ENCODE measurements around the gene TNFAIP8.
"Not testable (repeated sequence)": the region's sequence is repeated elsewhere in the genome, so short reads cannot be mapped to it uniquely, and the experiment has no call there.

The TNFAIP8 gene

DNA sequence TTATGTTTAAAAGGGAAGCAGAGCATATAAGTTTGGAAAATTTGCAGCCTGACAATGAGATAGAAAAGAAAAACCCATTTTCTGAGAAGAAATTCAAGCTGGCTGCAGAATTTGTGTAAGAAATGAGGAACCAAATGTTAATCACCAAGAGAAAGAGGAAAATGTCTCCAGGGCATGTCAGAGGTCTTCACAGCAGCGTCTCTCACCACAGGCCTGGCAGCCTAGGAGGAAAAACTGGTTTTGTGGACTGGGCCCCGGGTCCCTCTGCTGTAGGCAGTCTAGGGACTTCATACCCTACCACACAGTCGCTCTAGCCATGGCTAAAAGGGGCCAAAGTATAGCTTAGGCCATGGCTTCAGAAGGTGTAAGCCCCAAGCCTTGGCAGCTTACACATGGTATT, 64.3 kb downstream of the TNFAIP8 start:
- Histone ChIP-seq H2AFZ (ENCODE audit: low read depth, low read length) (no peak overlapping the region), H3K27ac (ENCODE audit: low read length) (peak overlapping the region; percentile 49), H3K9me3 (ENCODE audit: insufficient read depth, low read length) (no peaks in the 10 kb centered on the region)

DNA sequence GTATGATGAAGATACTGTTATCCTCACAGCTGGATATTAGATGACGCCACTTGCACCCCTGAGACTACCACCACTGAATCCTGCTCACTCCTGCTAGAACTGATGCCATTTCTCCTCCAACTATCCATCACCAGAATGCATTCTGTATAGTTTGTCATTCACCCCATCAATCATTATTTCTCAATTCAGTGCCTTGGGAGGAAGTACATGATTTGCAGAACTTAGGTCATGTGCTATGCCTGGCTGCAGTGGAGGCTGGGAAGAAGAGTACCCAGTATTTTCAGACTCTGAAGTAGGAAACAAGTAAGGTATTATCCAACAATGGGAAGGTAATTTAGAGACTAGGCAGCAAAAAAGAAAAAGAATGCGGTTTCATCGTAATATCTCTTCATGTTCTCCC, 70.2 kb downstream of the TNFAIP8 start:
- H3K4me2 ChIP-seq (ENCODE audit: low read length), result no peak overlapping the region
- H3K79me2 ChIP-seq (ENCODE audit: low read length), result no peaks in the 10 kb centered on the region
- no peaks in the 10 kb centered on the region for H4K20me1 ChIP-seq (ENCODE audit: insufficient read depth, low read length)
- no peak overlapping the region for H3K9ac ChIP-seq (ENCODE audit: low read length)
- no peaks in the 10 kb centered on the region for H3K27me3 ChIP-seq (ENCODE audit: low read depth, low read length)
- no peak overlapping the region for H3K4me3 ChIP-seq (ENCODE audit: low read length)
- no peaks in the 10 kb centered on the region for H3K36me3 ChIP-seq (replicated peaks; ENCODE audit: low read depth, low read length)
- H3K9me3 ChIP-seq (ENCODE audit: insufficient read depth, low read length), result no peaks in the 10 kb centered on the region
- no peak overlapping the region for H2AFZ ChIP-seq (ENCODE audit: low read depth, low read length)
- no peak for TF ChIP-seq EZH2phosphoT487 (IDR thresholded peaks at IDR 0.05; ENCODE audit: low read depth)
- TF ChIP-seq, protein P1, sequence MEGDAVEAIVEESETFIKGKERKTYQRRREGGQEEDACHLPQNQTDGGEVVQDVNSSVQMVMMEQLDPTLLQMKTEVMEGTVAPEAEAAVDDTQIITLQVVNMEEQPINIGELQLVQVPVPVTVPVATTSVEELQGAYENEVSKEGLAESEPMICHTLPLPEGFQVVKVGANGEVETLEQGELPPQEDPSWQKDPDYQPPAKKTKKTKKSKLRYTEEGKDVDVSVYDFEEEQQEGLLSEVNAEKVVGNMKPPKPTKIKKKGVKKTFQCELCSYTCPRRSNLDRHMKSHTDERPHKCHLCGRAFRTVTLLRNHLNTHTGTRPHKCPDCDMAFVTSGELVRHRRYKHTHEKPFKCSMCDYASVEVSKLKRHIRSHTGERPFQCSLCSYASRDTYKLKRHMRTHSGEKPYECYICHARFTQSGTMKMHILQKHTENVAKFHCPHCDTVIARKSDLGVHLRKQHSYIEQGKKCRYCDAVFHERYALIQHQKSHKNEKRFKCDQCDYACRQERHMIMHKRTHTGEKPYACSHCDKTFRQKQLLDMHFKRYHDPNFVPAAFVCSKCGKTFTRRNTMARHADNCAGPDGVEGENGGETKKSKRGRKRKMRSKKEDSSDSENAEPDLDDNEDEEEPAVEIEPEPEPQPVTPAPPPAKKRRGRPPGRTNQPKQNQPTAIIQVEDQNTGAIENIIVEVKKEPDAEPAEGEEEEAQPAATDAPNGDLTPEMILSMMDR (IDR thresholded peaks at IDR 0.05; ENCODE audit: low read depth, low read length), result no peak
- H3K4me1 ChIP-seq (ENCODE audit: low read length), result no peaks in the 10 kb centered on the region
- no peak overlapping the region for H3K27ac ChIP-seq (ENCODE audit: low read length)

More for the DNA sequence above, 64.3 kb downstream of the TNFAIP8 start:
- Histone ChIP-seq H3K36me3 (replicated peaks; ENCODE audit: low read depth, low read length) (no peaks in the 10 kb centered on the region), H3K27me3 (ENCODE audit: low read depth, low read length) (no peaks in the 10 kb centered on the region), H3K4me2 (ENCODE audit: low read length) (peak overlapping the region; percentile 35), H3K4me3 (ENCODE audit: low read length) (no peak overlapping the region), H4K20me1 (ENCODE audit: insufficient read depth, low read length) (no peaks in the 10 kb centered on the region), H3K79me2 (ENCODE audit: low read length) (no peaks in the 10 kb centered on the region), H3K9ac (ENCODE audit: low read length) (no peak overlapping the region; the same call in 1 of the 2 replicates), H3K4me1 (ENCODE audit: low read length) (peaks cover 48% of the 10 kb centered on the region)
- TF ChIP-seq EZH2phosphoT487 (IDR thresholded peaks at IDR 0.05; ENCODE audit: low read depth), result no peak
- TF ChIP-seq, protein P1 (IDR thresholded peaks at IDR 0.05; ENCODE audit: low read depth, low read length), result no peak

DNA sequence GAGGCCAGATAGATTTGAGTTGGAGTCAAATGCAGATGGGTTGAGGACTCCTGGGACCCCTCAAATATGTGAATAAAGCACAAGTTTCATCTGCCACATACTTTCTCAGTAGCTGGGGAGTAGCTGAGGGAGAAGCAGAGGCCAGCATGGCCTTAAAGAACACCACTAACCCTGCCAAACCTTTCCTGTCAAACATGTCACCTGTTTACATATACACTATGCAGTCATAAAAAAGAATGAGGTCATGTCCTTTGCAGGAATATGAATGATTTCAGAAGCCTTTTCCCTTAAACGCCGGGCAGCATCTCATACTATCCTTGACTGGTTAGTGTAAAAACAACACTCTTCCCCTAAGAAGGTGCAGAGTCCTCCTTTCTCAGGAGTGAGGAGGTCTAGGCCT, 71.2 kb downstream of the TNFAIP8 start:
- no peaks in the 10 kb centered on the region for H3K4me1 ChIP-seq (ENCODE audit: low read length)
- no peak overlapping the region for H2AFZ ChIP-seq (ENCODE audit: low read depth, low read length)
- no peak overlapping the region for H3K27ac ChIP-seq (ENCODE audit: low read length)
- H3K9me3 ChIP-seq (ENCODE audit: insufficient read depth, low read length), result no peaks in the 10 kb centered on the region
- H3K79me2 ChIP-seq (ENCODE audit: low read length), result no peaks in the 10 kb centered on the region
- H3K4me3 ChIP-seq (ENCODE audit: low read length), result no peak overlapping the region
- no peak overlapping the region for H3K9ac ChIP-seq (ENCODE audit: low read length)
- no peak overlapping the region for H3K4me2 ChIP-seq (ENCODE audit: low read length)
- no peaks in the 10 kb centered on the region for H3K27me3 ChIP-seq (ENCODE audit: low read depth, low read length)
- H3K36me3 ChIP-seq (replicated peaks; ENCODE audit: low read depth, low read length), result no peaks in the 10 kb centered on the region
- H4K20me1 ChIP-seq (ENCODE audit: insufficient read depth, low read length), result no peaks in the 10 kb centered on the region
- TF ChIP-seq, protein P1 (IDR thresholded peaks at IDR 0.05; ENCODE audit: low read depth, low read length), result no peak
- no peak for TF ChIP-seq EZH2phosphoT487 (IDR thresholded peaks at IDR 0.05; ENCODE audit: low read depth)

DNA sequence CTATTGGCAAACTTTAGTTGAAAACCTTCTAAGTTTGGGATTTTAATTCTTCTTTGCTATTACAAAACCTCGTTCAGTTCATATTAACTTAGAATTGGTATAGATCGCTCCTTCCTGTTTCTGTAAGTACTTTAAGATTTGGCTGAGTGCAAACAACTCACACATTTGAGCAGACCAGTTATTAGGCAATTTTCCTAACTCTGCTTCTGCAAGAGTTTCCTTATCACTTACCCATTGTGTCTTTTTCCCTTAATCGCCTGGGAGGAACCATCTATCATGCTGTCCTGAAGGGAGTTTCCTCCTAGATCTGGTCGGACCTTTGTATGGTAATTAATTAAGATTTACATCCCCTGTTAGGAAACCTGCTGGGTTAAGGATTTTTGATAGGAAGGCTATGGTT, 71.8 kb downstream of the TNFAIP8 start:
- not testable (repeated sequence) for H3K27ac ChIP-seq (ENCODE audit: low read length); H3K79me2 ChIP-seq (ENCODE audit: low read length); H3K4me2 ChIP-seq (ENCODE audit: low read length); H3K9ac ChIP-seq (ENCODE audit: low read length); H3K9me3 ChIP-seq (ENCODE audit: insufficient read depth, low read length); H2AFZ ChIP-seq (ENCODE audit: low read depth, low read length); H3K27me3 ChIP-seq (ENCODE audit: low read depth, low read length); H3K36me3 ChIP-seq (replicated peaks; ENCODE audit: low read depth, low read length); H4K20me1 ChIP-seq (ENCODE audit: insufficient read depth, low read length); H3K4me3 ChIP-seq (ENCODE audit: low read length); H3K4me1 ChIP-seq (ENCODE audit: low read length)

DNA sequence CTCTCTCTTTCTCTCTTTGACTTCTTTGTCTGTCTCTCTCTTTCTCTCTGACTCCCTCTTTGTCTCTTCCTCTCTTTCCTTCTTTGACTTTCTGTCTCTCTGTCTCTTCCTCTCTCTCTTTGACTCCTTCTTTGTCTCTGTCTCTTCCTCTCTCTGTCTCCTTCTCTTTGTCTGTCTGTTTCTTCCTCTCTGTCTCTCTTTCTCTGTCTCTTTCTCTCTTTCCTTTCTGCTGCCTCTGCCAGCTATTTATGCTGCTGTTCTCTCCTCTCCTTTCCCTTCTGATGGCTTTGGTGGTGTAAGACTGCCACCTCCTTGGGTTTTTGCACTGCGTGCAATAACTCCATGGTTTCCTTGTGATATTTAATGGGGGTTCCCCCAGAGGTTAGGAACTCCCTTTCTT, 72.3 kb downstream of the TNFAIP8 start:
- not testable (repeated sequence) for H3K4me3 ChIP-seq (ENCODE audit: low read length); H3K36me3 ChIP-seq (replicated peaks; ENCODE audit: low read depth, low read length); H3K27ac ChIP-seq (ENCODE audit: low read length); H3K27me3 ChIP-seq (ENCODE audit: low read depth, low read length); H3K9ac ChIP-seq (ENCODE audit: low read length); H3K9me3 ChIP-seq (ENCODE audit: insufficient read depth, low read length); H3K79me2 ChIP-seq (ENCODE audit: low read length); H3K4me2 ChIP-seq (ENCODE audit: low read length); H2AFZ ChIP-seq (ENCODE audit: low read depth, low read length); H3K4me1 ChIP-seq (ENCODE audit: low read length); H4K20me1 ChIP-seq (ENCODE audit: insufficient read depth, low read length)

DNA sequence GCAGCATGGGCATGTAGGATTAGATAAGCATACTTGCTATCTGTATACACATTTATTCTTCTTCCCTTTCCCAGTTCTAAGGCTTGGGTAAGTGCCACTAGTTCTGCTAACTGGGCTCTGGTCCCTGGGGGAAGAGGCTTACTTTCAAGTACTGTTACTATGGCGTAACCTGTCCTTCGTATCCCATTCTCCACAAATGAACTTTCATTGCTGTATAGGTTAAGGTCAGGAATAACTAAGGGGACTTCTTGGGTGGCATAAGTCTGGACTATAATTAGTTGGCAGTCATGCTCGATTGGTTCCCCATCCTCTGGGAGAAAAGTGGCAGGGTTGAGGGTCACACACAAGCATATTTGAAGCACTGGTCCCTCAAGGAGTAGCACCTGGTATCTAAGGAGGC, 72.8 kb downstream of the TNFAIP8 start:
- H3K4me3 ChIP-seq (ENCODE audit: low read length); H3K36me3 ChIP-seq (replicated peaks; ENCODE audit: low read depth, low read length); H3K27me3 ChIP-seq (ENCODE audit: low read depth, low read length); H3K9me3 ChIP-seq (ENCODE audit: insufficient read depth, low read length); H3K79me2 ChIP-seq (ENCODE audit: low read length); H2AFZ ChIP-seq (ENCODE audit: low read depth, low read length); H3K4me1 ChIP-seq (ENCODE audit: low read length); H3K9ac ChIP-seq (ENCODE audit: low read length); H4K20me1 ChIP-seq (ENCODE audit: insufficient read depth, low read length); H3K27ac ChIP-seq (ENCODE audit: low read length); H3K4me2 ChIP-seq (ENCODE audit: low read length): not testable (repeated sequence)

DNA sequence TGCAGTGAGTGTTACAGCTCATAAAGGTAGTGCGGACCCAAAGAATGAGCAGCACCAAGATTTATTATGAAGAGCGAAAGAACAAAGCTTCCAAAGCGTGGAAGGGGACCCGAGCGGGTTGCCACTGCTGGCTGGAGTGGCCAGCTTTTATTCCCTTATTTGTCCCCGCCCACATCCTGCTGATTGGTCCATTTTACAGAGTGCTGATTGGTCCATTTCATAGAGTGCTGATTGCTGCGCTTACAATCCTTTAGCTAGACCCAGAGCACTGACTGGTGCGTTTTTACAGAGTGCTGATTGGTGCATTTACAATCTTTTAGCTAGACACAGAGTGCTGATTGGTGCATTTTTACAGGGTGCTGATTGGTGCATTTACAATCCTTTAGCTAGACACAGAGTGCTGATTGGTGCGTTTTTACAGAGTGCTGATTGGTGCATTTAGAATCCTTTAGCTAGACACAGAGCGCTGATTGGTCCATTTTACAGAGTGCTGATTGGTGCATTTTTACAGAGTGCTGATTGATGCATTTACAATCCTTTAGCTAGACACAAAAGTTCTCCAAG, 76.9 kb downstream of the TNFAIP8 start:
- H3K4me1 ChIP-seq (ENCODE audit: low read length), result peaks cover 27% of the 10 kb centered on the region
- not testable (repeated sequence) for H3K79me2 ChIP-seq (ENCODE audit: low read length); H3K36me3 ChIP-seq (replicated peaks; ENCODE audit: low read depth, low read length); H4K20me1 ChIP-seq (ENCODE audit: insufficient read depth, low read length); H2AFZ ChIP-seq (ENCODE audit: low read depth, low read length); H3K9me3 ChIP-seq (ENCODE audit: insufficient read depth, low read length); H3K4me3 ChIP-seq (ENCODE audit: low read length); H3K9ac ChIP-seq (ENCODE audit: low read length); H3K4me2 ChIP-seq (ENCODE audit: low read length); H3K27ac ChIP-seq (ENCODE audit: low read length); H3K27me3 ChIP-seq (ENCODE audit: low read depth, low read length)

Measured in OCI-LY3 (cell line).